DOHH2 (cell line): ENCODE data around the gene DGKE.

Experiments used
- H3F3A ChIP-seq: fragments of 200-600 bp; sonication (generic), shearing (Covaris generic); 2 replicates; pipeline ENCODE4 v1.6.0; 2016; ENCODE audit warnings: antibody characterized with exemption, mild to moderate bottlenecking; ENCODE audit not compliant: control insufficient read depth, insufficient read depth
- H3K27ac ChIP-seq: fragments of 200-600 bp; sonication (generic); 2 replicates; pipeline ENCODE4 v1.5.1; 2014; ENCODE audit warnings: low read depth, mild to moderate bottlenecking, low read length, moderate library complexity
- H3K27me3 ChIP-seq: fragments of 200-600 bp; sonication (generic); 2 replicates; pipeline ENCODE4 v1.6.1; 2014; ENCODE audit warnings: mild to moderate bottlenecking, low read length, mixed read lengths; ENCODE audit not compliant: control insufficient read depth
- H3K36me3 ChIP-seq: fragments of 200-600 bp; sonication (generic); 2 replicates; pipeline ENCODE4 v1.6.1; 2014; ENCODE audit warnings: mild to moderate bottlenecking, low read length, moderate library complexity, mixed read lengths; ENCODE audit not compliant: control insufficient read depth
- H3K4me1 ChIP-seq: fragments of 200-600 bp; sonication (generic); 2 replicates; pipeline ENCODE4 v1.6.1; 2014; ENCODE audit warnings: mild to moderate bottlenecking, low read length, mixed read lengths; ENCODE audit not compliant: control insufficient read depth
- H3K4me2 ChIP-seq: fragments of 200-600 bp; sonication (generic); 2 replicates; pipeline ENCODE4 v1.6.0; 2014; ENCODE audit warnings: mild to moderate bottlenecking, low read length, moderate library complexity
- H3K4me3 ChIP-seq: fragments of 200-600 bp; sonication (generic); 2 replicates; pipeline ENCODE4 v1.5.1; 2014; ENCODE audit warnings: mild to moderate bottlenecking, low read length, mixed read lengths
- H3K79me2 ChIP-seq: fragments of 200-600 bp; sonication (generic); 2 replicates; pipeline ENCODE4 v1.6.1; 2014; ENCODE audit warnings: mild to moderate bottlenecking, low read length, mixed read lengths; ENCODE audit not compliant: control insufficient read depth
- H3K9me2 ChIP-seq: fragments of 200-600 bp; sonication (generic); replicated peaks from 2 replicates; pipeline ENCODE4 v1.6.1; 2014; ENCODE audit warnings: mild to moderate bottlenecking, low read length, mixed read lengths; ENCODE audit not compliant: control insufficient read depth
- H3K9me3 ChIP-seq: fragments of 200-600 bp; sonication (generic); 2 replicates; pipeline ENCODE4 v1.6.1; 2014; ENCODE audit warnings: antibody characterized with exemption, low read length, mixed read lengths; ENCODE audit not compliant: control insufficient read depth, insufficient read depth
- H4K20me1 ChIP-seq: fragments of 200-600 bp; sonication (generic); 2 replicates; pipeline ENCODE4 v1.6.0; 2014; ENCODE audit warnings: low read depth, mild to moderate bottlenecking, antibody characterized with exemption, low read length, moderate library complexity; ENCODE audit not compliant: control insufficient read depth, insufficient read depth
- EZH2phosphoT487 ChIP-seq: fragments of 200-600 bp; sonication (generic); IDR thresholded peaks from 2 replicates; pipeline ENCODE4 v1.6.1; 2017; ENCODE audit warnings: borderline replicate concordance, mild to moderate bottlenecking, antibody characterized with exemption, low read length, moderate library complexity, mixed read lengths
- TF ChIP-seq, protein P1 (sequence below): fragments of 200-600 bp; sonication (generic); IDR thresholded peaks from one replicate; pipeline ENCODE4 v1.5.1; 2014; ENCODE audit warnings: antibody characterized with exemption, mild to moderate bottlenecking, low read depth, low read length; ENCODE audit not compliant: poor library complexity, severe bottlenecking

Gene DGKE

DNA sequence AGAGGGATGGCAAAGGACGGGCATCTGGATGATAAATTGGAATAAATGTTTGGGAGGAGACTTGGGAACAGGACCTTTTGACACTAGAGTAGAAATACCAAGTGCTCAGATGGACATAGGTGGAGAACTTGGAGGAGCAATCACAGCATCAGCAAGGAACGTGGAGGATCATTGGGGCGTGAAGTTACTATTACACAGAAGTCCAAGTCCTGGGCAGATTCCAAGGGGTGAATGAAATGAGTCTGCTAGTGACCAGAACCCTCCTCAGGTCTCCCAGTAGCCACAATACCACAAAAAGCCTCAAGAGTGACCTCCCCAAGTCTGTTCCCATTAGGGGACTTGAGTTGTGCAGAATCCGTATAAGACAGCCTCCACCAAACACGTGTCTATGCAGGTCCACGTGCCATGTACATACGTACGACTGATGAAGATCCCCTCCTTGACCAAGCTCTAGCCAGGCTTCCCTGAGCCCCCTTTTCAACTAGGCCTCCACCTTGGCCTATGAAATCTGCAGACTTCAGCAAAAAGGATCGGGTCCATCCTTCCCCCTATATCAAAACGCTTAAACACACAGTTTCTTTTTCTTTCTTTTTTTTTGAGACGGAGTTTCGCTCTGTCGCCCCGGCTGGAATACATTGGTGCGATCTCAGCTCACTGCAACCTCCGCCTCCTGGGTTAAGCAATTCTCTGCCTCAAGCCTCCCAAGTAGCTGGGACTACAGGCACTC is 2.4 kb upstream of the DGKE start:
- H3K27me3 ChIP-seq: no peaks in the 10 kb centered on the region
- H3K9me2 ChIP-seq: no peaks in the 10 kb centered on the region
- H3K36me3 ChIP-seq: peaks cover 22% of the 10 kb centered on the region
- H3K4me1 ChIP-seq: peaks cover 33% of the 10 kb centered on the region
- H3K4me3 ChIP-seq: no peak overlapping the region
- no peak for TF ChIP-seq EZH2phosphoT487
- TF ChIP-seq, protein P1, sequence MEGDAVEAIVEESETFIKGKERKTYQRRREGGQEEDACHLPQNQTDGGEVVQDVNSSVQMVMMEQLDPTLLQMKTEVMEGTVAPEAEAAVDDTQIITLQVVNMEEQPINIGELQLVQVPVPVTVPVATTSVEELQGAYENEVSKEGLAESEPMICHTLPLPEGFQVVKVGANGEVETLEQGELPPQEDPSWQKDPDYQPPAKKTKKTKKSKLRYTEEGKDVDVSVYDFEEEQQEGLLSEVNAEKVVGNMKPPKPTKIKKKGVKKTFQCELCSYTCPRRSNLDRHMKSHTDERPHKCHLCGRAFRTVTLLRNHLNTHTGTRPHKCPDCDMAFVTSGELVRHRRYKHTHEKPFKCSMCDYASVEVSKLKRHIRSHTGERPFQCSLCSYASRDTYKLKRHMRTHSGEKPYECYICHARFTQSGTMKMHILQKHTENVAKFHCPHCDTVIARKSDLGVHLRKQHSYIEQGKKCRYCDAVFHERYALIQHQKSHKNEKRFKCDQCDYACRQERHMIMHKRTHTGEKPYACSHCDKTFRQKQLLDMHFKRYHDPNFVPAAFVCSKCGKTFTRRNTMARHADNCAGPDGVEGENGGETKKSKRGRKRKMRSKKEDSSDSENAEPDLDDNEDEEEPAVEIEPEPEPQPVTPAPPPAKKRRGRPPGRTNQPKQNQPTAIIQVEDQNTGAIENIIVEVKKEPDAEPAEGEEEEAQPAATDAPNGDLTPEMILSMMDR: no peak
- H3K27ac ChIP-seq: no peak overlapping the region
- no peak overlapping the region; the same call in 1 of the 2 replicates for H3K4me2 ChIP-seq
- peaks cover 42% of the 10 kb centered on the region for H3K79me2 ChIP-seq
- no peaks in the 10 kb centered on the region for H3F3A ChIP-seq
- peaks cover 8% of the 10 kb centered on the region; the same call in 1 of the 2 replicates for H4K20me1 ChIP-seq
- H3K9me3 ChIP-seq: no peaks in the 10 kb centered on the region

DNA sequence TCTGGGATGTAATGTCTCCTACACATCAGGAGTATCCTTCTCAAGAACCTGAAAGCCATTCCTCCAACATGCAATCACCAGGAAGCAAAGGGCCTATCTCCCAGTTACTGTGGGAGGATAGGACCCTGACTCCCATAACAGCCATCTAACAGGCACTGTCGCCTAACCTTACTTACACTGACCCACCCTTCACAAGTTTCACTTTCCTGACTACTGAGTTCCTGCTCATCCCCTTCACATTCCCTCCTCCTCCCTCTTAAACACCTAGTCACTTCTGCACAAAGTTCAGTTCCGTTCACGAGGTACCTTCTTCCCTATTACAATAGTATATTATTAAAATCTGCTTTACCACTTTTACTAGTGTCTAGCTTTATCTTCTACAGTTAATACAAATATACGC is 1.5 kb upstream of the DGKE start:
- H3K27ac ChIP-seq: peak overlapping the region; percentile 43; the same call in 1 of the 2 replicates
- peaks cover 8% of the 10 kb centered on the region; the same call in 1 of the 2 replicates for H4K20me1 ChIP-seq
- H3K27me3 ChIP-seq: no peaks in the 10 kb centered on the region
- peak overlapping the region; percentile 97 for H3K4me2 ChIP-seq
- H3K4me1 ChIP-seq: peaks cover 42% of the 10 kb centered on the region
- peaks cover 8% of the 10 kb centered on the region for H3F3A ChIP-seq
- peaks cover 31% of the 10 kb centered on the region for H3K36me3 ChIP-seq
- TF ChIP-seq, protein P1: no peak
- no peak for TF ChIP-seq EZH2phosphoT487
- H3K9me3 ChIP-seq: no peaks in the 10 kb centered on the region
- no peaks in the 10 kb centered on the region for H3K9me2 ChIP-seq
- H3K79me2 ChIP-seq: peaks cover 51% of the 10 kb centered on the region
- H3K4me3 ChIP-seq: peak overlapping the region; percentile 90

DNA sequence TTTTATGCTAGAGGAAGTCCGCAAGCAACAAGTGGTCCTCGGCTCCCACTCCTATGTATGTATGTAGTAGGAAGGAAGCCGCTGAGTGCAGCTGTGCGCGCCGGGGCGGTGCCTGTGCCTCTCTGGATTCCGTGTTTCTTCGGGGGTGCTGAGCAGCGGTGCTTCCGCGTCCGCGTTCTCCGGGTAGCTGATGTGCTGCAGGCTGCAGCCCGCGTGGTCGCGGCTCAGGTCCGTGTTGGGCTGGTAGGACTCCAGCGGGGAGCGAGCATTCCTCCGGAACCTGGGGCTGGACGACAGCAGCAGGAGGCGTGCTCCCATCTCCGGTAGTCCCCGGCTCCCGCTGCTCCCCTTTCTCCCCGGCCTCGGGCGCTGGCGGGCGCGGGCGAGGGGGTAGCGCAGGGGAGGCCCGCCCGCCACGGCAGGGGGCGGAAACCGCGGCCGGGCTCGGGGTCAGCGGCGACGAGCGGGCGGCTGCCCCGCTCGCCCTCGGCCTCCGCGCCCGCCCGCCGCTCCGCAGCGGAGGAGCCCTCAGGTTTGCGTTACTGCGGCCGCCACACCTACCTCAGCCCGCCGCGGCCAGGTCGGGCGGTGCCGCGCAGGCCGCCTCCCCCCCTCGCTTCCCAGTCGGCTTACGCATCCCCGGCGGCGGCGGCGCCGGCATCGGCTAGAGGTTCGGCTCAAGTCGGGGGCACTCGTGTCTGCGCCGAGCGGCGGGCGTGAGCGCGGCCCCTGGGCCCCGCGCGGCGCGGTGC is 718 bp upstream of the DGKE start:
- TF ChIP-seq, protein P1: no peak
- TF ChIP-seq EZH2phosphoT487: no peak
- Histone ChIP-seq H3K4me1 (peaks cover 47% of the 10 kb centered on the region), H3F3A (peaks cover 13% of the 10 kb centered on the region), H3K36me3 (peaks cover 37% of the 10 kb centered on the region), H3K9me3 (no peaks in the 10 kb centered on the region), H3K4me3 (peak overlapping the region; percentile 90), H3K79me2 (peaks cover 57% of the 10 kb centered on the region), H4K20me1 (peaks cover 8% of the 10 kb centered on the region; the same call in 1 of the 2 replicates), H3K27ac (peak overlapping the region; percentile 43), H3K27me3 (no peaks in the 10 kb centered on the region), H3K9me2 (no peaks in the 10 kb centered on the region), H3K4me2 (peak overlapping the region; percentile 97)
